GM10266 (cell line): ENCODE data around the gene FAM186B.

Source experiments
- DNase-seq: peaks from one replicate; pipeline ENCODE4 v3.0.0; 2012; ENCODE audit errors: extremely low spot score
- TF ChIP-seq, protein P1 (sequence below): IDR thresholded peaks from 2 replicates; pipeline ENCODE4 v1.5.1; 2012; ENCODE audit warnings: mild to moderate bottlenecking, low read depth; ENCODE audit not compliant: control insufficient read depth, insufficient read depth; ENCODE audit errors: missing control alignments

Gene FAM186B

DNA sequence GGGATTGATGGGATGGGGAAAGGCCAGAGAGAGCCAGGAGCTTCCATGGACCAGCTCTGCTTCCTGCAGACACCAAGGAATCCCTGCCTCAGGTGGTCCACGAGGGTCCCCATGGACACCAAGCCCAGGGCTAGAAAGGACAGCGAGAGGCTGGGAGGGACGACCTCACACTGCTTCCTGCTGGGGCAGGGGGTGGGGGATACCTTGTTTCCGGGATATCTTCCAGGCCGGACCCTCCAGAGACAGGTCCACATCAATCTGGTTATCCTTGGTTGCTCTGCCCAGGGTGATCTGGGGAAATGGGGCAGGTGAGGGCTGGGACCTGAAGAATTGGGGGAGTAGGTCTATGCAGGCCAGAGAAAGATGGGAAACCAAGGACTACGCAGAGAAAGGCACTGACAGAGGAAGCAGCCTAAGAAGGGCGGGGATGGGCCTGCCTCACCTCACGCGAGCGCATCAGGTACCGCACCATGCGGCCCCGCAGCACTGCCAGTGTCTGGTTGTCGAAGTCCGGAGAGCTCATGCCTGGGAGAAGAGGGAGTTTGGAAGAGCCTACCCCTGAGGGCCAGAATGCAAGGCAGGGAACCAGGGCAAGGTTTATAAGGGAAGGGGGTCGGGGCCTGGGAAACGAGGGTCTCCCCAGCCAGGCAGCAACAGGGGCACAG is 46.3 kb downstream of the FAM186B start:
- TF ChIP-seq, protein P1, sequence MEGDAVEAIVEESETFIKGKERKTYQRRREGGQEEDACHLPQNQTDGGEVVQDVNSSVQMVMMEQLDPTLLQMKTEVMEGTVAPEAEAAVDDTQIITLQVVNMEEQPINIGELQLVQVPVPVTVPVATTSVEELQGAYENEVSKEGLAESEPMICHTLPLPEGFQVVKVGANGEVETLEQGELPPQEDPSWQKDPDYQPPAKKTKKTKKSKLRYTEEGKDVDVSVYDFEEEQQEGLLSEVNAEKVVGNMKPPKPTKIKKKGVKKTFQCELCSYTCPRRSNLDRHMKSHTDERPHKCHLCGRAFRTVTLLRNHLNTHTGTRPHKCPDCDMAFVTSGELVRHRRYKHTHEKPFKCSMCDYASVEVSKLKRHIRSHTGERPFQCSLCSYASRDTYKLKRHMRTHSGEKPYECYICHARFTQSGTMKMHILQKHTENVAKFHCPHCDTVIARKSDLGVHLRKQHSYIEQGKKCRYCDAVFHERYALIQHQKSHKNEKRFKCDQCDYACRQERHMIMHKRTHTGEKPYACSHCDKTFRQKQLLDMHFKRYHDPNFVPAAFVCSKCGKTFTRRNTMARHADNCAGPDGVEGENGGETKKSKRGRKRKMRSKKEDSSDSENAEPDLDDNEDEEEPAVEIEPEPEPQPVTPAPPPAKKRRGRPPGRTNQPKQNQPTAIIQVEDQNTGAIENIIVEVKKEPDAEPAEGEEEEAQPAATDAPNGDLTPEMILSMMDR, result no peak
- DNase-seq, result no peak

DNA sequence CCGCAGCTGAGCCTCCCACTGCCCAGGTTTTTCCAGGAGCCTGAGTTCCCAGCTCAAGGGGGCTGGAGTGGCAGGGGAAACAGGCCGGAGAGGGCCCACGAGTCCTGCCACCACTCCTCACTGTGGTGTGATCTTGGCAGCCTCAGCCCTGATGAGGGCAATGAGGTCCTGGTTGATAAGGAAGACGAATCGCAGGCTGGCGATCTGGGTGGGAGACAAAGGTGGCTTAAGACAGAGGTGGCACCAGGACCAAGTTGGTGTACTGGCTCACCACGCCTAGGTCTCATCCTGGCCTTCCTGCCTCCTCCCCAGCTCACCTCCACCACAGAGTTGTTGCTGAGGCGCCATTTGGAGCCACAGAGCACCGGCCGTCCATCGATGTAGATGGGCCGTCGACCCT is 46.9 kb downstream of the FAM186B start:
- TF ChIP-seq, protein P1, result no peak
- no peak for DNase-seq

DNA sequence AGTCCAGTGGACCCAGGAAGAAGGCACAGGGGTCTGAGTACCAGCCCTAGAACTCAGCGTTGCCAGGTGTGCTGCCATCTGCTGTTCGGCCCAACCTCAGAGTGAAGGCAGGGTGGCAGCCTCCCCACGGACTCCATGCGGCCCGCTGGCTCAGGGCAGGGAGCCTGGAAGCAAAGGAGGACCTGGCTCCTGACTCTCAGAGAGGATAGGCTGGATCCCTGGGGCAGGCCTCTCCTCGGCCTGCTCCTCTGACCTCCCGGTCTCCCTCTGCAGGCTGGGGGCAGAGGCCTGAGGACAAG is 47.6 kb downstream of the FAM186B start:
- TF ChIP-seq, protein P1, result peak; percentile 7
- DNase-seq, result no peak

DNA sequence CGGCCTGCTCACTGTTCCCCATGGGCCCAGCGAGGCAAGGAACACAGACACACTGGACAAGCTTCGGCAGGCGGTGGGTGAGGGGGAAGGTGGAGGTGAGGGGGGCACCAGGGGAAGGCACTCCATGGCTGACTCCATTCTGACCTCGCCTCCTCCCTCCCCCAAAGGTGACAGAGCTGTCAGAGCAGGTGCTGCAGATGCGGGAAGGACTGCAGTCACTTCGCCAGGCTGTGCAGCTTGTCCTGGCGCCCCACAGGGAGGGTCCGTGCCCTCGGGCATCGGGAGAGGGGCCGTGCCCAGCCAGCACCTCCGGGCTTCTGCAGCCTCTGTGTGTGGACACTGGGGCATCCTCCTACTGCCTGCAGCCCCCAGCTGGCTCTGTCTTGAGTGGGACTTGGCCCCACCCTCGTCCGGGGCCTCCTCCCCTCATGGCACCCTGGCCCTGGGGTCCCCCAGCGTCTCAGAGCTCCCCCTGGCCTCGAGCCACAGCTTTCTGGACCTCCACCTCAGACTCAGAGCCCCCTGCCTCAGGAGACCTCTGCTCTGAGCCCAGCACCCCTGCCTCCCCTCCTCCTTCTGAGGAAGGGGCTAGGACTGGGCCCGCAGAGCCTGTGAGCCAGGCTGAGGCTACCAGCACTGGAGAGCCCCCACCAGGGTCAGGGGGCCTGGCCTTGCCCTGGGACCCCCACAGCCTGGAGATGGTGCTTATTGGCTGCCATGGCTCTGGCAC is 48.1 kb downstream of the FAM186B start:
- no peak for DNase-seq
- TF ChIP-seq, protein P1, result no peak

DNA sequence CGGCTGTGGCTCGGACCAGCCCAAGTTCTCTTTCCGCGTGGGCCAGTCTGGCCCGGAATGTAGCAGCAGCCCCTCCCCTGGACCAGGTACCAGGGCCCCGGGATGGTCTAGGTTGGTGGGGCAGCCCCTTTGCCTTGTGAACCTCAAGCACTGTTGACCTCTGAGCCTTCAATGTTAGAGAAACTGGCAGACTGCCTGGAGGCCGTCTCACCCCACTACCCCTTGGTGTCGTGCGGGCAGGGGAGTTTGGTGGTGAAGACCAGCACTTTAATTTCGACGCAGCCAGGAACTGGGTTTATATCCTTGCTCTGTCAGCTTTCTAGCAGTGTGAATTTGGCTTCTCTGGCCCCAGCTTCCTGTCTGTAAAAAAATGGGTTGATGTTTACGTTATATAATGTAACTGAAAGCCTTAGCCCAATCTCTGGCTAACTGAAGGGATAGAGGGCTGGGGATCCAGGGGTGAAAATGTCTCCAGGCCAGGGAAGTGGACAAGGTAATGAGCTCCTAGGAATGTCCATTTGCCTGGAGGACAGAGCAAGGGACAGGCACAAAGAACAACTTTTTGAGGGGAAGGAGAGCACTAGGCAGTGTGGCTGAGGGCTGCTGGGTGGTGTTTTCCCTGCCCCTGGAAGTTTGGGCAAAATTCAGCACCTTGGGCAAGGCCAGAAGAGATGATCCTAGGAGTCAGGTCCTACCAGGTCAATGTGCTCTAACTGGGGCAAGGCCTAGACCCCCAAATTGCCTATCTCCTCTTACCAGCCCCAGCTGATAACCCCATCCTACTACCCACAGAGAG is 48.9 kb downstream of the FAM186B start:
- DNase-seq, result no peak

DNA sequence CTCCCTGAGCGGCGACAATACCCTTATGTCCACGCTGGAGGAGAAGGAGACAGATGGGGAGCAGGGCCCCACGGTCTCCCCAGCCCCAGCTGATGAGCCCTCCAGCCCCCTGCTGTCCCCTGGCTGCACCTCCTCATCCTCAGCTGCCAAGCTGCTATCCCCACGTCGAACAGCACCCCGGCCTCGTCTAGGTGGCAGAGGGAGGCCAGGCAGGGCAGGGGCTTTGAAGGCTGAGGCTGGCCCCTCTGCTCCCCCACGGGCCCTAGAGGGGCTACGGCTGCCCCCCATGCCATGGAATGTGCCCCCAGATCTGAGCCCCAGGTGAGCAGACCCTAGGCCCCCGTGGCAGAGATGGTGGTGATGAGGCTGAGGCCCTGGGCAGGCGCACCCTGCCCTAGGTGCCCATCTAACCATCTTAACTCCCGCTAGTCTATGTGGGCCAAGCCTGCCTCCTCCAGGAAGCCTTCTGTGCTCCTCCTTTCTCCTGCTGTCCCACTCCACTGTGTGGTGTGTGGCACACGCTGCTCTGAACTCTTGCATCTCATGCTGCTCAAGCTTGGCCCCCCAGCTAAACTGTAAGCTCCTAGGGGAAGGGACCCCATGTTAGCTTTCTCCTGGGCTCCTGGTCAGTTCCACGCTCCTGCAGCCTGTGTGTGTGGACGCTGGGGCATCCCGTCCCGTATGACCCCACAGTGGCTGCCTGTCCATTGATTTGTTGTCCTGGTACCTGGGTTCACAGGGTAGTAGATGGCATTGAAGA is 49.6 kb downstream of the FAM186B start:
- TF ChIP-seq, protein P1, result no peak
- DNase-seq, result no peak

More for the DNA sequence above, 48.9 kb downstream of the FAM186B start:
- TF ChIP-seq, protein P1, result no peak

DNA sequence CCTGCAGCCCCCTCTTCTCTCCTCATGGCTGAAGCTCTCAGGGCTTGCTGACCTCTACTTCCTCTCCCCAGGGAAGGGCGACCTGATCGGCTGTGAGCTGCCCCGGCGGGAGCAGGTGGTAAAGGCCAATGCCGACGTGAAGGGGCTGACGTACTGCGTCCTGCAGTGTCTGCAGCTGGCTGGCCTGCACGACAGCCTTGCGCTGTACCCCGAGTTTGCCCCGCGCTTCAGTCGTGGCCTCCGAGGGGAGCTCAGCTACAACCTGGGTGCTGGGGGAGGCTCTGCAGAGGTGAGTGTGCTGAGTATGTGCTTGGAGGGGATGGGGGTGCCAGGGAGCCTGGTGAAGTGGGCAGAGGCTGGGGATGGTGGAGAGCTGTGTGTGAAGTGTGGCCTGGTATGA is 51.2 kb downstream of the FAM186B start:
- no peak for DNase-seq
- TF ChIP-seq, protein P1, result no peak
